NCI-H2029 treated with DMSO at 0.1 percent for 48 hours (cell line): ENCODE results near the gene ZNG1E.
"Not testable (repeated sequence)": the region's sequence is repeated elsewhere in the genome, so short reads cannot be mapped to it uniquely, and the experiment has no call there.

Source experiments
- DNase-seq: peaks from one replicate; lab custom pipeline; 2025; lab: John Stamatoyannopoulos, UW

ZNG1E gene

GRCh38 chr9:65675589-65676021 is at the start of gene ZNG1E:
ZNG1E (plus strand) TSS chr9:65675928; CDS start chr9:65675977, 49 bp downstream.
- DNase-seq, result not testable (repeated sequence)

GRCh38 chr9:65673579-65673978 is 2.1 kb upstream of the ZNG1E start:
- DNase-seq, result not testable (repeated sequence)

DNA sequence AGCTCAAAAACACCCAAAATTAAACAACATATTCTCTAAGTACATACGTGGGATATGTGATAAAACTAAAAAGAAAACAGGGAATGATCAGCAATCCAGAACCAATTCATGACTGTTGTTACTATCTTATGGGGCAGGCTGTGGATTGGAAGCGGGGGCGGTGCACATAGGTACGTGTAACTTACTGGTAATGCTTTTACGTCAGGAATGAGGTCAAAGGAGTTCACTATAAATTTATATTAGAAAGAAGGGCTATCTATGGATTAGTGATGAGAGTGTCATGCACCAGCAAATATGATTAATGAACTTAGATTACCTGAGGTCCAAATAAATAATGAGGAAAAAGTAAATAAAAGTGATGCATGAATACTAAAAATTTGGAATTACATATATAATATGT is 710 bp upstream of the ZNG1E start:
- DNase-seq, result not testable (repeated sequence)

DNA sequence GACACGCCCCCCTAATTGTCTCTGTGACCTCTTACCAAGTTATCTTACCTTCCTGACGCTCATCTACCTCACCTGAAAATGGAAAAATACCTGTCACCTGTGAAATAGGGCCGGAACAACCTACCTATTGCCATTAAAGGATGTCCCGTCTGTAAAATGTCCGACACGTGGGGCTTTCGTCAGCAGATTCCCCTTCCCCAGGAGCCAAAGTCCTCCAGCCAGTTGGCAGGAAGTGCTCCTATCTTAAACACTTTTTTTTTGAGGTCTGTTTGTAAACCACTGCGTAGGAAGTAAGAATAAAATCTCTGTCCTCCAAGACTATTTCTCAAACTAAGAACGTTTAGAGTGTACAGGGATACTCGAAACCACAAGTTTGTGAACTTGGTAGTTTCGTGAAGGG is 661 bp downstream of the ZNG1E start:
- not testable (repeated sequence) for DNase-seq

GRCh38 chr9:65678533-65678932 is 2.8 kb downstream of the ZNG1E start:
- DNase-seq, result not testable (repeated sequence)

DNA sequence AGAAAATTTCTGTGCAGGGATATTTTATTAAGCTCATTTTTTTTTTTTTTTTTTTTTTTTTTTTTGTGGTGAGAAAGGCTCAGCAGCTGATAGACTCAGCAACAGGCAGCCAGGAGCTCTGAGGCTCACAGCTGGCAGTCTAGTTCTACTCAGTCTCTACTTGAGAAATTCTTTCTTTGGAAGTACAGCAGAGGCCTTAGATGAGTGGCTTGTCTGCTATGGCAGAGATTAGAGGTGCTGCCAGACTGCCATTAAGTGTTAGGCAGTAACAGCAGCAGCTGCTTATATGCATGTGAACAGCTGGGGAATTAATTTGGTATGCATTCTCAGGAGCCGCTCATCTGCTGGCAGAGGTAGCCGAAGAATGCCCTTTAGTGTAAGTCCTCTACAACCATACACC is 27.8 kb downstream of the ZNG1E start:
- DNase-seq, result not testable (repeated sequence)

- DNase-seq, result not testable (repeated sequence)
Measured at GRCh38 chr9:65714445-65714844, 38.7 kb downstream of the ZNG1E start.

DNA sequence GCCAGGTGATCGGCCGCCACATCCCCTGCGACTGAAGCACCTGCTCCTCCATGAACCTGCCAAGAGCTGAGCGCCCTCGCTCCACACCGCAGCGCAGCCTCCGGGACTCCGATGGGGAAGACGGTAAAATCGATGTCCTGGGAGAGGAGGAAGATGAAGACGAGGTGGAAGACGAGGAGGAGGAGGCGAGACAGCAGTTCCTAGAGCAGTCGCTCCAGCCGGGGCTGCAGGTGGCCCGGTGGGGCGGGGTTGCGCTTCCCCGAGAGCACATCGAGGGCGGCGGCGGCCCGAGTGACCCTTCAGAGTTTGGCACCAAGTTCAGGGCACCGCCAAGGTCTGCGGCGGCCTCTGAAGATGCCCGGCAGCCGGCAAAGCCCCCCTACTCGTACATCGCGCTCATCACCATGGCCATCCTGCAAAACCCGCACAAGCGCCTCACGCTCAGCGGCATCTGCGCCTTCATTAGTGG is 61.4 kb downstream of the ZNG1E start, which contains the start of gene FOXD4L4:
TSS of gene FOXD4L4 (plus strand) at position 51 of the 469 bp plus-strand sequence. CDS start at position 51, 0 bp downstream.
- DNase-seq, result not testable (repeated sequence)

DNA sequence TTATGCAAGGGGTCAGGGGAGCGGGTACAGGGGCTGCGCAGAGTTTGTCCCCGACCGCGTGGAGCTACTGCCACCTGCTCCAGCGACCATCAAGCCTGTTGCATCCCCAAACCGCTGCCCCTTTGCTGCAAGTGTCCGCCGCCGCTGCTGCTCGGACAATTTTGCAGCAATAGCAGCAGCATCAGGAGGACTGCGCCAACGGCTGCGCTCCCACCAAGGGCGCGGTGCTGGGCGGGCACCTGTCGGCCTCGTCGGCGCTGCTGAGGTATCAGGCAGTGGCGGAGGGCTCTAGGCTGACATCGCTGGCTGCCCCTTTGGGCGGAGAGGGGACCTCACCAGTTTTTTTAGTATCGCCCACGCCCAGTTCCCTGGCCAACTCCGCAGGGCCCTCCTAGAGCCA is 62.4 kb downstream of the ZNG1E start:
- not testable (repeated sequence) for DNase-seq
